Renal pelvis (tissue), 4 donors: Measurements from ENCODE around the gene ACP2. TPM values are rescaled to one million over a fixed set of nuclear protein-coding genes. Genes with fewer than 3 reads are reported as not detected.

Source experiments
- DNase-seq: peaks from one replicate; pipeline ENCODE4 v3.0.0-alpha.2; 2013
- polyA plus RNA-seq, 3 donors: library from polyadenylated mRNA; unstranded; fragments of 120-200 nt; gene quantifications; one replicate each; pipeline ENCODE4 v1.2.1, GENCODE V29; 2013; ENCODE audit not compliant: insufficient read length in 3 of 3

The ACP2 gene
- polyA plus RNA-seq, 3 donors = 54.4 to 61.0 (median 59.4) TPM

- DNase-seq = no peak
Observed at GRCh38 chr11:47270331-47271271, 22.0 kb upstream of the ACP2 start.

- DNase-seq = peak; percentile 77
Observed at GRCh38 chr11:47269829-47270305, 21.3 kb upstream of the ACP2 start, which contains the start of gene MADD. MADD (plus strand) TSS chr11:47270133.

GRCh38 chr11:47269002-47269828 is 20.6 kb upstream of the ACP2 start:
- DNase-seq = peak; percentile 90

GRCh38 chr11:47268448-47269001 is 19.9 kb upstream of the ACP2 start:
- no peak for DNase-seq

GRCh38 chr11:47267876-47268275 is 19.3 kb upstream of the ACP2 start:
- no peak for DNase-seq

GRCh38 chr11:47264521-47264920 is 15.9 kb upstream of the ACP2 start:
- no peak for DNase-seq

GRCh38 chr11:47264119-47264518 is 15.5 kb upstream of the ACP2 start:
- no peak for DNase-seq

- DNase-seq = no peak
Observed at GRCh38 chr11:47261291-47261800, 12.7 kb upstream of the ACP2 start.

GRCh38 chr11:47260366-47260765 is 11.8 kb upstream of the ACP2 start:
- DNase-seq = no peak

GRCh38 chr11:47259232-47259977 is 10.8 kb upstream of the ACP2 start:
- DNase-seq = no peak

GRCh38 chr11:47258317-47258902 is 9.8 kb upstream of the ACP2 start:
- no peak for DNase-seq

- peak; percentile 66 for DNase-seq
Observed at GRCh38 chr11:47257517-47258316, 9.1 kb upstream of the ACP2 start, which contains the start of gene NR1H3. NR1H3 (plus strand) TSS chr11:47257996; CDS start chr11:47259217, 1,221 bp downstream.

GRCh38 chr11:47257177-47257516 is 8.5 kb upstream of the ACP2 start:
- no peak for DNase-seq

- no peak for DNase-seq
Observed at GRCh38 chr11:47256374-47256773, 7.8 kb upstream of the ACP2 start.

- DNase-seq = no peak
Observed at GRCh38 chr11:47254386-47254785, 5.8 kb upstream of the ACP2 start.

- no peak for DNase-seq
Observed at GRCh38 chr11:47253660-47254059, 5.0 kb upstream of the ACP2 start.

GRCh38 chr11:47251751-47252150 is 3.1 kb upstream of the ACP2 start:
- no peak for DNase-seq

- DNase-seq = no peak
Observed at GRCh38 chr11:47249378-47249715, 733 bp upstream of the ACP2 start.

GRCh38 chr11:47248304-47248663 is 330 bp downstream of the ACP2 start:
- DNase-seq = no peak

- DNase-seq = no peak
Observed at GRCh38 chr11:47247502-47247901, 1.1 kb downstream of the ACP2 start.
